Common myeloid progenitor, CD34-positive (primary cell): Measurements from ENCODE around the gene LIPH.
"Not testable (repeated sequence)": the region's sequence is repeated elsewhere in the genome, so short reads cannot be mapped to it uniquely, and the experiment has no call there.

Source experiments
- CTCF ChIA-PET: fragments of 350-600 bp; sonication (Branson Sonifier 250); formaldehyde crosslinking; loops from one replicate; lab custom pipeline; 2021; ENCODE audit warnings: antibody characterized with exemption; lab: Charles Lee
- POLR2A ChIA-PET: fragments of 350-600 bp; sonication (Branson Sonifier 250); formaldehyde crosslinking; loops from one replicate; lab custom pipeline; 2021; ENCODE audit warnings: antibody characterized with exemption; lab: Charles Lee
- DNase-seq, 3 donors: peaks; one replicate each; pipeline versions ENCODE4 v3.0.0 to v3.0.0-alpha.2; 2013
- H3K27ac ChIP-seq, 2 experiments: 1 replicate in 1 of 2; 2 replicates in 1 of 2; pipeline ENCODE4 v1.7.0; 2013; ENCODE audit warnings: inconsistent platforms in 2 of 2, low read length in 2 of 2, mild to moderate bottlenecking in 2 of 2, low read depth in 1 of 2, moderate library complexity in 1 of 2; ENCODE audit not compliant: severe bottlenecking in 2 of 2, insufficient read depth in 1 of 2, poor library complexity in 1 of 2
- H3K27me3 ChIP-seq, 5 experiments: replicated peaks in 2 of 5; 1 replicate in 3 of 5; 2 replicates in 2 of 5; pipeline versions ENCODE4 v1.6.1 to v1.7.0; 2013; ENCODE audit warnings: low read length in 4 of 5, mild to moderate bottlenecking in 2 of 5, moderate library complexity in 2 of 5, inconsistent platforms in 1 of 5; ENCODE audit not compliant: insufficient read depth in 5 of 5, control insufficient read depth in 4 of 5
- H3K36me3 ChIP-seq, 4 experiments: 1 replicate in 2 of 4; 2 replicates in 2 of 4; pipeline versions ENCODE4 v1.6.1 to v1.7.0; 2013; ENCODE audit warnings: low read length in 3 of 4, control low read depth in 1 of 4, mild to moderate bottlenecking in 1 of 4; ENCODE audit not compliant: control insufficient read depth in 4 of 4, insufficient read depth in 4 of 4
- H3K4me1 ChIP-seq, 4 experiments: 1 replicate in 3 of 4; 2 replicates in 1 of 4; pipeline versions ENCODE4 v1.6.1 to v1.7.1; 2013; ENCODE audit warnings: low read length in 3 of 4, mild to moderate bottlenecking in 3 of 4, control low read depth in 1 of 4, inconsistent platforms in 1 of 4, moderate library complexity in 1 of 4; ENCODE audit not compliant: control insufficient read depth in 4 of 4, insufficient read depth in 4 of 4; ENCODE audit errors: control extremely low read depth in 1 of 4
- H3K4me3 ChIP-seq, 7 experiments: 1 replicate in 4 of 7; 2 replicates in 3 of 7; pipeline versions ENCODE4 v1.5.1 to v1.7.0; 2013; ENCODE audit warnings: mild to moderate bottlenecking in 7 of 7, low read length in 6 of 7, moderate library complexity in 6 of 7, inconsistent platforms in 2 of 7, low read depth in 2 of 7, control low read depth in 1 of 7; ENCODE audit not compliant: insufficient read depth in 4 of 7, control insufficient read depth in 1 of 7; ENCODE audit errors: extremely low read depth in 1 of 7
- H3K9me3 ChIP-seq, 5 experiments: 1 replicate in 4 of 5; 2 replicates in 1 of 5; pipeline versions ENCODE4 v1.6.1 to v1.7.1; 2013; ENCODE audit warnings: low read length in 4 of 5, mild to moderate bottlenecking in 2 of 5, inconsistent platforms in 1 of 5, low read depth in 1 of 5, moderate library complexity in 1 of 5; ENCODE audit not compliant: control insufficient read depth in 4 of 5, insufficient read depth in 2 of 5; ENCODE audit errors: control extremely low read depth in 1 of 5
- WGBS: methylation state at CpG from one replicate; pipeline ENCODE4 v1.1.5; 2013; ENCODE audit not compliant: insufficient coverage; 5-methylcytosine and 5-hydroxymethylcytosine counted together

The LIPH gene

DNA sequence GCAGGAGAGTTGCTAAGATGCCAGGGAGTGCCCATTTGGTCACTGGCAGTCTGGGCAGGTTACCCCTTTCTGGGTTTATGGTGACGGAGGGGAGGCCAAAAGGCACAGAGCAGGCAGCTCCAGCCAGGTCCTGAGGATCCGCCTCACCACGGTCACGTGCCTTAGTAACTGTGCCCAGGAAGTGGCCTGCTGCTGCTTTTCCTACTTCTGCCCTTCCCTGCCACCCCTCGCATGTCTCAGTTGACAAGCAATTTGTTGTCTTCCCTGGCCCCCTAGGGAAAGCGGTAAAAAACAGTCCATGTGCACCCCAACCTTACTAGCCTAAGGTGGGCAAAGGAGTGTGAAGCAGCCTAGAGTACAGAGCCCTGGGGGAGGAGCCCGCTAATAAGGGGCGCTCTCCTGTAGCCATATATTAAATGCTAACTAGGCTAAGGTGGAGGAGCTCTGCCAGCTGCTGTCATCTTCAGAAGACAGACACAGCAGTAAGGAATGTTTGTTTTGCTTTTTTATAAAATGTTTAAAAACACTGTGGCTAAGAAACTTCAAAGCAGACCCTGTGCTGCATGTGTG is 9.1 kb upstream of the LIPH start:
- Histone ChIP-seq H3K9me3 (no peaks in the 10 kb centered on the region), H3K27me3 (no peaks in the 10 kb centered on the region), H3K36me3 (no peaks in the 10 kb centered on the region), H3K4me3 (peak overlapping the region in 4 of 7 experiments; percentile 43 to 65 (median 54)), H3K27ac (peak overlapping the region; percentile 17 to 68), H3K4me1 (peaks cover 4 to 21% (median 20%) of the 10 kb centered on the region in 4 experiments)
- peak in 2 of 3 donors; percentile 37 to 49 for DNase-seq
- WGBS: 15% methylated on average over 7 of the region's 8 CpGs
- ChIA-PET POLR2A (interaction anchor here (1.1 kb wide), 1 partner anchor 25 kb away, joined by 5 read pairs; the partner anchor contains the start of gene SENP2), CTCF (interaction anchor here (1.0 to 5.8 kb wide), 4 partner anchors 11 to 102 kb away, joined by 3 to 38 read pairs (median 6); no protein-coding TSS in a partner anchor)

DNA sequence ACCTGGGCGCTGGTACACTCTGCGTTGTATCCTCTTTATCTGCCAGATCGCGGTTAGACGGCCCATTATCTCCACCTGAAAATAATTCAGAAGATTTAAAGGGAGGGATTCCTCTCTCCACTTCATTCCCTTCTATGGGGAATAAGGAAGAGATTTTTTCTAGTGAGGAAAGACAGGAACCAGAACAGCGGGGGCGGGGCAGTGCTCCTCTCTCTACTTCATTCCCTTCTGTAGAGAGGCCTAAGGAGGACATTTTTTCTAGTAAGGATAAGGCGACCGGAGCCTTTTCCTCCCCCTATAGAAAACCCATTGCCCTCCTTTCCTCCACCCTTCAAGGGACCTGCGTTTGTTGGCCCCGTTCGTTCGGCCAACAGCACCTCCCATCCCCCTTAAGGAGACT is 8.3 kb upstream of the LIPH start:
- CTCF ChIA-PET: interaction anchor here (1.1 to 5.8 kb wide), 4 partner anchors 15 to 101 kb away, joined by 3 to 38 read pairs (median 6); no protein-coding TSS in a partner anchor
- peaks cover 4 to 21% (median 20%) of the 10 kb centered on the region in 4 experiments for H3K4me1 ChIP-seq

DNA sequence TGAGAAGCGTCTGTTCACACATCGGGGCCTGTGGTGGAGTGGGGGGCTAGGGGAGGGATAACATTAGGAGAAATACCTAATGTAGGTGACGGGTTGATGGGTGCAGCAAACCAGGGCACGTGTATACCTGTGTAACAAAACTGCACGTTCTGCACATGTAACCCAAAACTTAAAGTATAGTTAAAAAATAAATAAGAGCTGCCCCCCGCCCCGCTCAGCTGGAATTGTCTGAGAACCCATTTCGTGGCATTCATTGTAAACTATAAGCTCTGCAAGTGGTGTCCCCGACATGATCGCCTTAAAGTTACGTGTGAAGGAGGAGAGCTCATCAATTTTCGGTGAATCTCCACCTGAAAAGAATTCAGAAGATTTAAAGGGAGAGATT is 7.3 kb upstream of the LIPH start:
- no peak for DNase-seq
- POLR2A ChIA-PET: no interaction called here
- Histone ChIP-seq H3K4me1 (peaks cover 4 to 21% (median 20%) of the 10 kb centered on the region in 4 experiments), H3K27ac (no peak overlapping the region), H3K36me3 (no peaks in the 10 kb centered on the region), H3K4me3 (peak overlapping the region in 2 of 7 experiments; percentile 33 to 62), H3K27me3 (no peaks in the 10 kb centered on the region), H3K9me3 (no peaks in the 10 kb centered on the region)
- WGBS: 96% methylated on average over 7 of the region's 12 CpGs
- CTCF ChIA-PET: interaction anchor here (1.1 to 5.8 kb wide), 10 partner anchors 13 to 99 kb away, joined by 3 to 38 read pairs (median 6); no protein-coding TSS in a partner anchor

More for the DNA sequence above, 8.3 kb upstream of the LIPH start:
- peak overlapping the region in 1 of 2 experiments; percentile 68 for H3K27ac ChIP-seq
- WGBS: 100% methylated on average over 11 of the region's 13 CpGs
- POLR2A ChIA-PET: no interaction called here
- H3K9me3 ChIP-seq: no peaks in the 10 kb centered on the region
- no peak for DNase-seq
- H3K4me3 ChIP-seq: no peak overlapping the region
- no peaks in the 10 kb centered on the region for H3K27me3 ChIP-seq
- H3K36me3 ChIP-seq: no peaks in the 10 kb centered on the region

DNA sequence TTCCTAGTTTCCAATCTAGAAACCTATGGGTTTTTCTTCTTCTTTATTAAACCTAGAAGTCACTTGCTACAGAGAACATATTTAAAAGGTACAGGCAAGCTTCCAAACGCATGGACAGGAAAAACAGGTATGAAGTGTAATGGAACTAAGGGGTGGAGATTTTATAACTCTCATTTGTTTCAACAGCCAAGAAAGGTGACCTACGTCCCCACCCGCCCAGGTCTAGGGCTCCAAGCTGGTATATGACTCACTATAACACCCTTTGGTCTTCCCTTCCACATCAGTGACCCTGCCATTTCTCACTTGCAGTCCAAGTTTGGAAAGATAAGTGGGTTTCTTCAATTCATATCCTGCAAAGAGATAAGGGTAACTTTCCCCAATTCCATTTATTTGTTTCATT is 6.0 kb upstream of the LIPH start:
- H3K4me3 ChIP-seq: no peak overlapping the region
- no peaks in the 10 kb centered on the region for H3K9me3 ChIP-seq
- ChIA-PET POLR2A (no interaction called here), CTCF (interaction anchor here (0.6 to 5.8 kb wide), 10 partner anchors 12 to 298 kb away, joined by 3 to 38 read pairs (median 4); partner anchors contain the start of gene TMEM41A)
- no peak for DNase-seq
- WGBS: no CpG with 5 or more reads among the region's 3 CpGs
- H3K27me3 ChIP-seq: no peaks in the 10 kb centered on the region
- H3K4me1 ChIP-seq: peaks cover 4 to 21% (median 20%) of the 10 kb centered on the region in 4 experiments
- peak overlapping the region in 1 of 2 experiments; percentile 43 for H3K27ac ChIP-seq
- no peaks in the 10 kb centered on the region for H3K36me3 ChIP-seq

DNA sequence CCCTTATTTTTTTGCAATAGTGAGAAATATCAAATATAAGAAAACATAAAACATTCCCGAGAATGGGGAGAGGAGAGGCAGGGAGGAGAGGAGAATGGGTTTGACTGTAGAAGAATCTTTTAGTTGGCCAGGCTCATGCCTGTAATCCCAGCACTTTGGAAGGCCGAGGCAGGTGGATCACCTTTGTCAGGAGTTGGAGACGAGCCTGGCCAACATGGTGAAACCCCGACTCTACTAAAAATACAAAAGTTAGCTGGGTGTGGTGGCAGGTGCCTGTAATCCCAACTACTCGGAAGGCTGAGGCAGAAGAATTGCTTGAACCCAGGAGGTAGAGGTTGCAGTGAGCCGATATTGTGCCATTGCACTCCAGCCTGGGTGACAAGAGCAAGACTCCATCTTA is 4.3 kb upstream of the LIPH start:
- CTCF ChIA-PET: interaction anchor here (5.8 kb wide), 1 partner anchor 19 kb away, joined by 38 read pairs; no protein-coding TSS in a partner anchor

DNA sequence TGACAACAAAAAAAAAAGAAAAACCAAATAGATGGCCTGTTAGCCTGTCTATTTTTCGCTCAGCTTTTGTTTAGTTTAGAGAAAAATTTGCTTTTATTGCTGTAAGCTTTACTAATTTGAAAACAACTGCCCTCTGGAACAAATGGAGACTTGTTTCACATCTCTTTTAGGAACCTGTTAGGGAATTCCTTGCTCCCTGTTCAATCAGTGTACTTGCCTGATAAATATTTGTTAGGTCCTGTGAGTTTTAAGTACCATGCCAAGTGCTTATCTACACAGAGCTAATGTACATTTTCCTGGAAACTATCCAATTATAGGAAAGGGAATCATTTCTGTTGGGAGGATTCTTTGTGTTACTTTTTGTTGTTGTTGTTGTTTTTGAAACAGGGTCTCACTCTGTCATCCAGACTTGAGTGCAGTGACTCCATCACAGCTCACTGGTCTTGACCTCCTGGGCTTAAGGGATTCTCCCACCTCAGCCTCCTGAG is 3.5 kb upstream of the LIPH start:
- peaks cover 0 to 8% (median 7%) of the 10 kb centered on the region in 4 experiments for H3K4me1 ChIP-seq
- H3K27me3 ChIP-seq: no peaks in the 10 kb centered on the region
- no CpG with 5 or more reads among the region's 1 CpG for WGBS
- no peaks in the 10 kb centered on the region for H3K9me3 ChIP-seq
- H3K4me3 ChIP-seq: no peak overlapping the region
- no peak overlapping the region for H3K27ac ChIP-seq
- POLR2A ChIA-PET: no interaction called here
- H3K36me3 ChIP-seq: no peaks in the 10 kb centered on the region
- CTCF ChIA-PET: interaction anchor here (0.8 to 2.9 kb wide), 2 partner anchors 10 to 20 kb away, joined by 3 to 11 read pairs; no protein-coding TSS in a partner anchor
- no peak for DNase-seq

More for the DNA sequence above, 4.3 kb upstream of the LIPH start:
- H3K4me3 ChIP-seq, H3K9me3 ChIP-seq, H3K27me3 ChIP-seq, H3K27ac ChIP-seq, H3K36me3 ChIP-seq, DNase-seq: not testable (repeated sequence)
- POLR2A ChIA-PET: interaction anchor here (0.6 kb wide), 1 partner anchor 337 kb away, joined by 3 read pairs; no protein-coding TSS in a partner anchor
- 100% methylated on average over 3 of the region's 6 CpGs for WGBS
- peaks cover 4 to 15% (median 14%) of the 10 kb centered on the region in 4 experiments for H3K4me1 ChIP-seq

DNA sequence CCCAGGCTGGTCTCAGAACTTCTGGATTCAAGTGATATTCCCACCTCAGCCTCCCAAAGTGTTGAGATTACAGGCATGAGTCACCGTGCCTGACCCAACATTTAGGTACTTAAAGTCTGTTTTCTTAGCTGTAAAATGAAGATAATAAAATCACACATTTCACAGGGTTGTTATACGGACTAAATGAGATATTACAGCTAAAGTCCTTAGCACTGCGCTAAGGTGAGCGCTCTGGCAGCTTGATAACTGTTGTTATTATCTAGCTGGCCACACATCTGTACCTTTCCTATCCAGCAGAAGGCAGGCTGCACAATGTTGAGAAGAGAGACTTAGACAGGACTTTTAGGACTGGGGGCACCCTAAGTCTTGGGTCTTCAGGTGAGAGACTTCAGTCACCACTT is 2.7 kb upstream of the LIPH start:
- peak in 1 of 3 donors; percentile 13 for DNase-seq
- Histone ChIP-seq H3K4me3 (no peak overlapping the region), H3K27me3 (no peaks in the 10 kb centered on the region), H3K36me3 (no peaks in the 10 kb centered on the region), H3K9me3 (no peaks in the 10 kb centered on the region), H3K4me1 (peaks cover 0 to 6% (median 3%) of the 10 kb centered on the region in 4 experiments), H3K27ac (no peak overlapping the region)
- 94% methylated on average over 2 of the region's 4 CpGs for WGBS
- POLR2A ChIA-PET: no interaction called here
- CTCF ChIA-PET: interaction anchor here (0.8 to 2.9 kb wide), 2 partner anchors 10 to 20 kb away, joined by 3 to 11 read pairs; no protein-coding TSS in a partner anchor
